Mesendoderm (in vitro differentiated cells): ENCODE measurements around the gene GDE1.

Experiments
- DNase-seq: peaks from one replicate; pipeline ENCODE4 v3.0.0; 2013
- H2AK5ac ChIP-seq: 2 replicates; pipeline ENCODE4 v1.6.1; 2013; ENCODE audit warnings: low read length, inconsistent platforms
- H2BK120ac ChIP-seq: 2 replicates; pipeline ENCODE4 v1.6.1; 2013; ENCODE audit warnings: low read depth, mild to moderate bottlenecking, low read length, moderate library complexity, mixed read lengths
- H2BK15ac ChIP-seq: replicated peaks from 2 replicates; pipeline ENCODE4 v1.6.1; 2013; ENCODE audit warnings: low read depth, mild to moderate bottlenecking, moderate library complexity
- H2BK5ac ChIP-seq: 2 replicates; pipeline ENCODE4 v1.6.1; 2013; ENCODE audit warnings: low read length, inconsistent platforms
- H3K18ac ChIP-seq: 2 replicates; pipeline ENCODE4 v1.6.1; 2013; ENCODE audit warnings: mild to moderate bottlenecking, low read length, mixed read lengths
- H3K23ac ChIP-seq: one replicate; pipeline ENCODE4 v1.6.1; 2013; ENCODE audit warnings: low read length
- H3K27ac ChIP-seq: 2 replicates; pipeline ENCODE4 v1.5.1; 2013; ENCODE audit warnings: low read depth, mild to moderate bottlenecking, inconsistent platforms, low read length, moderate library complexity
- H3K27me3 ChIP-seq: 2 replicates; pipeline ENCODE4 v1.6.1; 2013; ENCODE audit warnings: low read length, control low read depth, mild to moderate bottlenecking, inconsistent platforms; ENCODE audit not compliant: insufficient read depth, poor library complexity
- H3K36me3 ChIP-seq: 2 replicates; pipeline ENCODE4 v1.6.1; 2013; ENCODE audit warnings: low read length, inconsistent platforms; ENCODE audit not compliant: control insufficient read depth, insufficient read depth
- H3K4ac ChIP-seq: one replicate; pipeline ENCODE4 v1.6.1; 2013; ENCODE audit warnings: low read depth, mild to moderate bottlenecking, low read length, moderate library complexity
- H3K4me1 ChIP-seq: 2 replicates; pipeline ENCODE4 v1.6.1; 2013; ENCODE audit warnings: low read depth, low read length, inconsistent platforms; ENCODE audit not compliant: control insufficient read depth
- H3K4me2 ChIP-seq: 2 replicates; pipeline ENCODE4 v1.6.1; 2013; ENCODE audit warnings: low read length
- H3K4me3 ChIP-seq: 2 replicates; pipeline ENCODE4 v1.5.1; 2013; ENCODE audit warnings: mild to moderate bottlenecking, low read length
- H3K56ac ChIP-seq: one replicate; pipeline ENCODE4 v1.6.1; 2013; ENCODE audit warnings: low read length
- H3K79me1 ChIP-seq: 2 replicates; pipeline ENCODE4 v1.6.1; 2013; ENCODE audit warnings: low read length, inconsistent platforms
- H3K79me2 ChIP-seq: 2 replicates; pipeline ENCODE4 v1.6.1; 2013; ENCODE audit warnings: mild to moderate bottlenecking, low read length; ENCODE audit not compliant: control insufficient read depth, insufficient read depth
- H3K9ac ChIP-seq: 2 replicates; pipeline ENCODE4 v1.6.1; 2013; ENCODE audit warnings: low read length, inconsistent platforms
- H4K5ac ChIP-seq: one replicate; pipeline ENCODE4 v1.6.1; 2013; ENCODE audit warnings: low read length
- H4K8ac ChIP-seq: one replicate; pipeline ENCODE4 v1.6.1; 2013; ENCODE audit warnings: low read depth, mild to moderate bottlenecking, control low read depth, low read length, moderate library complexity
- WGBS: extraction: QIAGEN DNeasy Blood & Tissue Kit; methylation state at CpG from one replicate; pipeline ENCODE4 v1.1.7; 2013; ENCODE audit warnings: low lambda C conversion rate, missing lambda C conversion rate; ENCODE audit not compliant: insufficient coverage; ENCODE audit errors: extremely low coverage; 5-methylcytosine and 5-hydroxymethylcytosine counted together

The GDE1 gene

DNA sequence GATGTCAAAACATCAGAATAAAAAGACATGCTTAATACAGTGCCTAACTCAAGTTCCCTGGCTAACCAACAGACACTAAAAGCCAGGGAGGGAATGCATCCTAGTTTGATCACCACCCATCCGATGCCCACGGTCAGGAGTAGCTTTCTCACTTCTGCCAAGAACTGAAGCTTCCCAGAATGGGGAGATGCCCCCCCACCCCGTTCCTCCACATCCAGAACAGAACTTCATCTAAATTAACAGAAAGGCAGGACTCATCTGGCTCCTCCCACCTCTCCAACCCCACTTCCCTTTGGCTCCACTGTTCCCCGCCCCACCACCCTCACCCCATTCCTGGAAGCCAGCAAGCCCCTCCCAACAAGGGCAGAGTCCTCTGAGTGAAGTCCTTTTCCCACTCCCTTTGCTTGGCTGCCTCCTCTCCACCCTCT lies 33.7 kb downstream of the GDE1 start:
- Histone ChIP-seq H2BK120ac (no peak overlapping the region), H3K9ac (peak overlapping the region; percentile 60), H2BK15ac (no peak overlapping the region), H2AK5ac (no peak overlapping the region), H3K36me3 (no peaks in the 10 kb centered on the region), H4K5ac (no peak overlapping the region), H3K27ac (no peak overlapping the region), H3K56ac (peak overlapping the region; percentile 83), H3K4me3 (no peak overlapping the region), H3K4me2 (peak overlapping the region; percentile 21), H3K23ac (no peak overlapping the region), H4K8ac (no peak overlapping the region), H3K79me2 (no peaks in the 10 kb centered on the region), H3K4me1 (peaks cover 8% of the 10 kb centered on the region), H3K79me1 (no peaks in the 10 kb centered on the region), H3K27me3 (no peaks in the 10 kb centered on the region), H2BK5ac (peak overlapping the region; percentile 90), H3K18ac (no peak overlapping the region), H3K4ac (no peak overlapping the region)
- no CpG with 5 or more reads among the region's 4 CpGs for whole genome bisulfite sequencing
- DNase-seq = peak; percentile 64

DNA sequence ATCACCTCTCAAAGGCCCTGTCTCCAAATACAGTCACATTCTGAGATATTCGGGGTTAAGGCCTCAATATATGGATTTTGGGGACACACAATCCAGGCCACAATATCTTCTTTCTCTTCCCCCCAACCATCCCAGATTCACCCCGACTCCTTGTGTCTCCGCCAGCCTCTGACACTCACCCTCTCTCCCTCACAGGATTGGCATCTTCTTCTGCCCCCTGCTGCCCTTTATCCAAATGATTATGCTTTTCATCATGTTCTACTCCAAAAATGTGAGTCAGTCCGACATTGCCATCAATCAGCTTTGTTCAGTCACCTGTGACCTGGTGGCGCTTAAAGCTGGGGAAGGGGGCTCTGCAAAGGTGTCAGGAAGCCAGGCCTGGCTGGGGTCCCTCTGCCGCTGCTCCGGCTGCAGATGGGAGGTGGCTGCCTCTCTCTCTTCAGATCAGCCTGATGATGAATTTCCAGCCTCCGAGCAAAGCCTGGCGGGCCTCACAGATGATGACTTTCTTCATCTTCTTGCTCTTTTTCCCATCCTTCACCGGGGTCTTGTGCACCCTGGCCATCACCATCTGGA lies 35.1 kb downstream of the GDE1 start:
- H2BK15ac ChIP-seq = no peak overlapping the region
- H3K18ac ChIP-seq = no peak overlapping the region
- no peak overlapping the region for H3K9ac ChIP-seq
- peak overlapping the region; percentile 70 for H2BK5ac ChIP-seq
- no peak overlapping the region for H3K4ac ChIP-seq
- H3K79me2 ChIP-seq = no peaks in the 10 kb centered on the region
- H3K79me1 ChIP-seq = no peaks in the 10 kb centered on the region
- H2AK5ac ChIP-seq = peak overlapping the region; percentile 11
- no peak overlapping the region for H2BK120ac ChIP-seq
- H3K23ac ChIP-seq = no peak overlapping the region
- no peak overlapping the region for H3K27ac ChIP-seq
- no CpG with 5 or more reads among the region's 10 CpGs for WGBS
- H3K27me3 ChIP-seq = no peaks in the 10 kb centered on the region
- H4K5ac ChIP-seq = no peak overlapping the region
- peaks cover 8% of the 10 kb centered on the region for H3K4me1 ChIP-seq
- peak; percentile 7 for DNase-seq
- no peak overlapping the region for H4K8ac ChIP-seq
- no peak overlapping the region for H3K4me3 ChIP-seq
- H3K56ac ChIP-seq = peak overlapping the region; percentile 60
- no peak overlapping the region for H3K4me2 ChIP-seq
- no peaks in the 10 kb centered on the region for H3K36me3 ChIP-seq

DNA sequence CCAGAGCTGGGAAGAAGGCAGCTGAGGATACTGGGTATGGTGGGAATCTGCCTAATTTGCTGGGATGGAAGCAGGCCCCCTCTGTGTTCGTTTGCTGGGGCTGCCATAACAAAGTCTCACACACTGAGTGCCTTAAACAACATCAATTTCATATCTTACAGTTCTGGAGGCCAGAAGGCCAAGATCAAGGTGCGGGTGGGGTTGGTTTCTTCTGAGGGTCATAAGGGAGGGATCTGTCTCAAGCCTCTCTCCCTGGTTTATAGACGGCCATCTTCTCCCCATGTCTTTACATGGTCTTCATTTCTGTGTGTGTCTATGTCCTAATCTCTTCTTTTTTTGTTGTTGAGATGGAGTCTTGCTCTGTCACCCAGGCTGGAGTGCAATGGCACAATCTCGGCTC lies 35.8 kb downstream of the GDE1 start:
- Histone ChIP-seq H2BK15ac (no peak overlapping the region), H3K23ac (no peak overlapping the region), H2BK120ac (no peak overlapping the region), H3K4me2 (no peak overlapping the region), H3K27ac (no peak overlapping the region), H3K4me1 (peaks cover 8% of the 10 kb centered on the region), H3K9ac (no peak overlapping the region), H2AK5ac (no peak overlapping the region), H3K18ac (no peak overlapping the region), H3K36me3 (no peaks in the 10 kb centered on the region), H4K8ac (no peak overlapping the region), H3K4ac (no peak overlapping the region), H2BK5ac (no peak overlapping the region), H3K4me3 (no peak overlapping the region), H4K5ac (no peak overlapping the region), H3K56ac (no peak overlapping the region), H3K27me3 (no peaks in the 10 kb centered on the region), H3K79me1 (no peaks in the 10 kb centered on the region), H3K79me2 (no peaks in the 10 kb centered on the region)
- no CpG with 5 or more reads among the region's 4 CpGs for WGBS
- no peak for DNase-seq

DNA sequence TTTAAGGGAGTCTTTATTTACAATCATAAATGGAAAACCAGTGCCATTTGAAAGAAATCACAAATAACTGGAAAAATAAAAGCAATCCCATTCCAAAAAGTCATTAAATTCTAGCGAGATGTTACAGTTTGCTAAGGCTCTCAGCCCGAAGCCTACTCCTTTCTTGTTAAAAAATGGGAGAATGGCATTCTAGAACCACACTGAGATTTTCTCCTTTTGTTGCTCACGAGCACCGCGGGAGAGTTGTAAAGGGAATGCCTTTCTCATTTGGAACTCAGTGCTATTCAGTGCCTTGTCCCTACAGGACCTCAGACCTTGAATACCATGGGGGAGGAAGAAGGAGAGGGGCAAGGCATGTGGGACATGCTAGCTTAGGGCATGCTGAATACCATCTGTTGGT lies 36.3 kb downstream of the GDE1 start:
- Histone ChIP-seq H3K18ac (no peak overlapping the region), H3K56ac (no peak overlapping the region), H3K4me2 (no peak overlapping the region), H2AK5ac (no peak overlapping the region), H3K79me2 (no peaks in the 10 kb centered on the region), H4K5ac (no peak overlapping the region), H3K9ac (no peak overlapping the region), H2BK5ac (no peak overlapping the region), H3K27ac (no peak overlapping the region), H3K4me3 (no peak overlapping the region), H3K36me3 (no peaks in the 10 kb centered on the region), H4K8ac (no peak overlapping the region), H2BK15ac (no peak overlapping the region), H3K4ac (no peak overlapping the region), H3K4me1 (peaks cover 8% of the 10 kb centered on the region), H3K23ac (no peak overlapping the region), H3K27me3 (no peaks in the 10 kb centered on the region), H2BK120ac (no peak overlapping the region), H3K79me1 (no peaks in the 10 kb centered on the region)
- DNase-seq = peak; percentile 8
- WGBS = no CpG with 5 or more reads among the region's 5 CpGs

DNA sequence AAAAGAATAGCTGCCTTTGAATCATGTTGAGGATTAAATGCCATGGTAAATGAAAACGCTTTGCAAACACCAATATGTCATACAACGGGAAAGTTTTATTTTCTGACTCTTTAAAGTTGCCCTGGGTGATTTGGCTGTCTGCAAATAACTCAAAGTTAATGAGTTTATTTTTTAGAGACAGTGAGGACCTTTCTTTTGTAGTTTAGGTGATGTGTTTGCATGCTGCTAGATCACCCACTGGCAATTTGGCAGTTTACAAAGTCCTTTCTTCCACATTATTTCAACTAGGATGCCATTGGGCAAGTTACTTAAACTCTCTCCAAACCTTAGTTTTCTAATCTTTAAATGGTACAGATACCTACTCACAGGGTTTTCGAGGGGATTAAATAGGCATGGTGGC lies 37.8 kb downstream of the GDE1 start:
- Histone ChIP-seq H3K27me3 (no peaks in the 10 kb centered on the region), H3K36me3 (no peaks in the 10 kb centered on the region), H2BK120ac (no peak overlapping the region), H3K9ac (no peak overlapping the region), H4K8ac (no peak overlapping the region), H3K23ac (no peak overlapping the region), H3K56ac (no peak overlapping the region), H3K4me3 (no peak overlapping the region), H3K4me2 (no peak overlapping the region), H3K4me1 (peaks cover 8% of the 10 kb centered on the region), H3K27ac (no peak overlapping the region), H3K79me1 (no peaks in the 10 kb centered on the region), H4K5ac (no peak overlapping the region), H2BK5ac (no peak overlapping the region), H2BK15ac (no peak overlapping the region), H3K18ac (no peak overlapping the region), H3K79me2 (no peaks in the 10 kb centered on the region), H2AK5ac (no peak overlapping the region), H3K4ac (no peak overlapping the region)
- no CpG with 5 or more reads among the region's 3 CpGs for WGBS
- DNase-seq = no peak

DNA sequence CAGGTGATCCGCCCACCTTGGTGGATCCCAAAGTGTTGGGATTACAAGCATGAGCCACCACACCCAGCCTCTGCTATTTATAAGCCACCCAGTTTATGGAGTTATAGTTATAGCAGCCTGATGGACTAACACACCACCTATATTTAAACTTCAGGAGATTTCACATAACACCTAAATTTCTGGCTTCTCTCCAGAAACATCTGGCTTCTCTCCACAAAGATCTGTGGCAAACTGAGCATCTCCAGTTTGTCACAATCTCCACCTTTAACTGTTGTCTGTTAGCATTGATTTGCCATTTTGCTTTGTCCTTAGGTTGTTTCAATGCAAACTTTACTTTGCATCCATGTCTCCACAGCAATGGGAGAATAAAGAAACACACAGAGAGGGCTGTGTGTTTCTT lies 39.6 kb downstream of the GDE1 start:
- Histone ChIP-seq H3K4ac (no peak overlapping the region), H3K36me3 (no peaks in the 10 kb centered on the region), H3K56ac (no peak overlapping the region), H3K9ac (no peak overlapping the region), H3K4me2 (no peak overlapping the region), H3K27ac (no peak overlapping the region), H4K5ac (no peak overlapping the region), H2AK5ac (no peak overlapping the region), H3K79me1 (no peaks in the 10 kb centered on the region), H3K79me2 (no peaks in the 10 kb centered on the region), H4K8ac (no peak overlapping the region), H2BK15ac (no peak overlapping the region), H3K4me3 (no peak overlapping the region), H3K18ac (no peak overlapping the region), H3K27me3 (no peaks in the 10 kb centered on the region), H3K23ac (no peak overlapping the region), H2BK5ac (no peak overlapping the region), H2BK120ac (no peak overlapping the region), H3K4me1 (no peaks in the 10 kb centered on the region)
- no CpG with 5 or more reads among the region's 1 CpG for WGBS
- no peak for DNase-seq
